Lower lobe of right lung (tissue), 2 donors: ENCODE measurements around the gene ANO5. TPM values are rescaled to one million over a fixed set of nuclear protein-coding genes. Genes with fewer than 3 reads are reported as not detected.

ENCODE experiments used
- ATAC-seq, 2 donors: fragments of 200-7000 bp; cut with Tn5 transposase; one replicate each; pipeline ENCODE4 v1.9.1; 2020 to 2022; ENCODE audit warnings: mild to moderate bottlenecking in 2 of 2, moderate library complexity in 2 of 2
- DNase-seq: peaks from one replicate; pipeline ENCODE4 v3.0.0-alpha.2; 2020
- H3K27ac ChIP-seq: fragments of 200-600 bp; one replicate; pipeline ENCODE4 v1.8.0; 2022
- H3K27me3 ChIP-seq: fragments of 200-600 bp; one replicate; pipeline ENCODE4 v1.8.0; 2022; ENCODE audit warnings: low read depth
- H3K36me3 ChIP-seq: fragments of 200-600 bp; one replicate; pipeline ENCODE4 v1.8.0; 2022; ENCODE audit warnings: mild to moderate bottlenecking
- H3K4me1 ChIP-seq: fragments of 200-600 bp; one replicate; pipeline ENCODE4 v1.8.0; 2022
- H3K4me3 ChIP-seq: fragments of 200-600 bp; one replicate; pipeline ENCODE4 v1.8.0; 2022; ENCODE audit warnings: mild to moderate bottlenecking
- H3K9me3 ChIP-seq: fragments of 200-600 bp; one replicate; pipeline ENCODE4 v1.8.0; 2022
- CTCF ChIP-seq: fragments of 200-600 bp; IDR thresholded peaks from one replicate; pipeline ENCODE4 v1.8.0; 2022; ENCODE audit warnings: antibody characterized with exemption, mild to moderate bottlenecking
- intact Hi-C: fragments of 100-400 bp; cut with DNase I; formaldehyde crosslinking; loops from one replicate; pipeline ENCODE4 v1.11.0; 2022
- total RNA-seq: library from RNA; stranded (reverse); fragmentation: NEBNext Ultra II Directional; extraction: Animal tissue kit (Norgen Biotek cat#: 25700); gene quantifications from one replicate; pipeline ENCODE4 v1.2.1, GENCODE V29; 2021
- donor health status: DM: no; HTN: yes; CAD: no; lungs with severe emphysema.

ANO5 gene
- total RNA-seq, 1 donor from 2014 or later = 4.8 TPM

GRCh38 chr11:22177186-22177585 lies 15.7 kb upstream of the ANO5 start:
- Histone ChIP-seq H3K4me1 (no peaks in the 10 kb centered on the region), H3K36me3 (no peaks in the 10 kb centered on the region), H3K4me3 (no peak overlapping the region), H3K27ac (no peak overlapping the region), H3K27me3 (peaks cover 2% of the 10 kb centered on the region), H3K9me3 (no peaks in the 10 kb centered on the region)
- DNase-seq = no peak
- no peak for TF ChIP-seq CTCF
- no peak for ATAC-seq
- intact Hi-C loops = no loop called here

GRCh38 chr11:22179626-22180025 lies 13.3 kb upstream of the ANO5 start:
- Histone ChIP-seq H3K27me3 (peaks cover 2% of the 10 kb centered on the region), H3K9me3 (no peaks in the 10 kb centered on the region), H3K36me3 (no peaks in the 10 kb centered on the region), H3K4me1 (no peaks in the 10 kb centered on the region), H3K27ac (no peak overlapping the region), H3K4me3 (no peak overlapping the region)
- no peak for TF ChIP-seq CTCF
- DNase-seq (no peak), ATAC-seq (no peak)
- intact Hi-C loops = no loop called here

- no peak for TF ChIP-seq CTCF
- H3K9me3 ChIP-seq = no peaks in the 10 kb centered on the region
- ATAC-seq (no peak), DNase-seq (no peak)
- no peak overlapping the region for H3K27ac ChIP-seq
- no peak overlapping the region for H3K4me3 ChIP-seq
- peaks cover 2% of the 10 kb centered on the region for H3K27me3 ChIP-seq
- intact Hi-C loops = no loop called here
- no peaks in the 10 kb centered on the region for H3K4me1 ChIP-seq
- H3K36me3 ChIP-seq = no peaks in the 10 kb centered on the region
Measured at GRCh38 chr11:22180131-22180530, 12.8 kb upstream of the ANO5 start.

- H3K9me3 ChIP-seq = no peaks in the 10 kb centered on the region
- peaks cover 14% of the 10 kb centered on the region for H3K4me1 ChIP-seq
- intact Hi-C loops = no loop called here
- H3K4me3 ChIP-seq = no peak overlapping the region
- H3K36me3 ChIP-seq = no peaks in the 10 kb centered on the region
- H3K27ac ChIP-seq = no peak overlapping the region
- ATAC-seq (no peak), DNase-seq (no peak)
- H3K27me3 ChIP-seq = no peaks in the 10 kb centered on the region
- TF ChIP-seq CTCF = no peak
Measured at GRCh38 chr11:22189660-22190059, 3.2 kb upstream of the ANO5 start.

- H3K9me3 ChIP-seq = no peaks in the 10 kb centered on the region
- ATAC-seq = no peak
- H3K4me1 ChIP-seq = peaks cover 14% of the 10 kb centered on the region
- no peak for DNase-seq
- no peak overlapping the region for H3K27ac ChIP-seq
- H3K4me3 ChIP-seq = no peak overlapping the region
- no peaks in the 10 kb centered on the region for H3K36me3 ChIP-seq
- intact Hi-C loops = no loop called here
- no peak for TF ChIP-seq CTCF
- no peaks in the 10 kb centered on the region for H3K27me3 ChIP-seq
Measured at GRCh38 chr11:22190827-22191463, 1.9 kb upstream of the ANO5 start.
